HG02588 (cell line): ENCODE data around the gene KIR3DL3.
"Not testable (repeated sequence)": the region's sequence is repeated elsewhere in the genome, so short reads cannot be mapped to it uniquely, and the experiment has no call there.

ENCODE experiments used
- ATAC-seq: cut with Tn5 transposase; IDR thresholded peaks from one replicate; pipeline ENCODE4 v1.9.1; 2021; ENCODE audit warnings: mild to moderate bottlenecking, moderate library complexity; ENCODE audit not compliant: unreplicated experiment

The KIR3DL3 gene

GRCh38 chr19:54729416-54730188 is 5.4 kb downstream of the KIR3DL3 start:
- no peak for ATAC-seq

- ATAC-seq, result no peak
These were observed 6.9 kb downstream of the KIR3DL3 start for GRCh38 chr19:54731191-54731590.

GRCh38 chr19:54738306-54738705 is 14.1 kb downstream of the KIR3DL3 start, which contains the start of gene KIR2DL3:
Gene KIR2DL3 (plus strand): TSS chr19:54738513. CDS start chr19:54738546, 33 bp downstream.
- ATAC-seq, result not testable (repeated sequence)

- no peak for ATAC-seq
These were observed 14.5 kb downstream of the KIR3DL3 start for GRCh38 chr19:54738715-54739114.

GRCh38 chr19:54739587-54740497 is 15.6 kb downstream of the KIR3DL3 start:
- no peak for ATAC-seq

- ATAC-seq, result not testable (repeated sequence)
These were observed 17.7 kb downstream of the KIR3DL3 start for GRCh38 chr19:54741950-54742349.

GRCh38 chr19:54744080-54744479 is 19.8 kb downstream of the KIR3DL3 start:
- not testable (repeated sequence) for ATAC-seq

GRCh38 chr19:54747614-54748322 is 23.5 kb downstream of the KIR3DL3 start:
- not testable (repeated sequence) for ATAC-seq

GRCh38 chr19:54750276-54750675 is 26.0 kb downstream of the KIR3DL3 start:
- ATAC-seq, result not testable (repeated sequence)

- ATAC-seq, result not testable (repeated sequence)
These were observed 32.2 kb downstream of the KIR3DL3 start for GRCh38 chr19:54756204-54757110.

GRCh38 chr19:54758577-54758976 is 34.3 kb downstream of the KIR3DL3 start:
- not testable (repeated sequence) for ATAC-seq

- not testable (repeated sequence) for ATAC-seq
These were observed 40.0 kb downstream of the KIR3DL3 start for GRCh38 chr19:54764219-54764618.

GRCh38 chr19:54766464-54766863 is 42.2 kb downstream of the KIR3DL3 start:
- not testable (repeated sequence) for ATAC-seq

GRCh38 chr19:54769646-54770045 is 45.4 kb downstream of the KIR3DL3 start, which contains the start of gene KIR2DL1:
Gene KIR2DL1 (plus strand): TSS chr19:54769793. CDS start chr19:54769851, 58 bp downstream.
- ATAC-seq, result not testable (repeated sequence)

- not testable (repeated sequence) for ATAC-seq
These were observed 46.3 kb downstream of the KIR3DL3 start for GRCh38 chr19:54770511-54770910.

GRCh38 chr19:54771018-54771960 is 47.0 kb downstream of the KIR3DL3 start:
- not testable (repeated sequence) for ATAC-seq

GRCh38 chr19:54772666-54773065 is 48.4 kb downstream of the KIR3DL3 start:
- ATAC-seq, result not testable (repeated sequence)

- ATAC-seq, result not testable (repeated sequence)
These were observed 51.0 kb downstream of the KIR3DL3 start for GRCh38 chr19:54775095-54775815.
